ENCODE measurements around the gene AGMO.

AGMO gene

GRCh38 chr7:15389073-15389472 lies 172.7 kb downstream of the AGMO start:
- H3K79me1 ChIP-seq (ENCODE audit: low read depth, low read length) = no peaks in the 10 kb centered on the region
- H2BK5ac ChIP-seq (ENCODE audit: low read length) = no peak overlapping the region
- no peaks in the 10 kb centered on the region for H3K36me3 ChIP-seq (replicated peaks in 1 of 2; ENCODE audit: control insufficient read depth in 2 of 2, insufficient read depth in 2 of 2, low read length in 2 of 2)
- no peak overlapping the region for H4K8ac ChIP-seq (ENCODE audit: low read depth, low read length)
- H3K4me3 ChIP-seq (ENCODE audit: low read length in 2 of 2) = no peak overlapping the region
- H2BK15ac ChIP-seq (ENCODE audit: low read length) = no peak overlapping the region
- no peak overlapping the region for H3K9ac ChIP-seq (ENCODE audit: low read depth, low read length, poor library complexity)
- no peak overlapping the region for H4K91ac ChIP-seq (ENCODE audit: low read depth, low read length, poor library complexity)
- H3K4ac ChIP-seq (ENCODE audit: low read length) = no peak overlapping the region
- no peak overlapping the region for H3K4me2 ChIP-seq (ENCODE audit: insufficient read depth, low read length, poor library complexity, severe bottlenecking)
- no peak overlapping the region for H2BK12ac ChIP-seq (ENCODE audit: low read length)
- H3K14ac ChIP-seq (ENCODE audit: low read length) = no peak overlapping the region
- H3K9me3 ChIP-seq (replicated peaks in 1 of 2; ENCODE audit: control insufficient read depth in 2 of 2, insufficient read depth in 1 of 2, low read depth in 1 of 2, low read length in 2 of 2) = no peaks in the 10 kb centered on the region
- no peak overlapping the region for H3K27ac ChIP-seq (replicated peaks; ENCODE audit: low read length)
- no peaks in the 10 kb centered on the region for H3K27me3 ChIP-seq (ENCODE audit: control insufficient read depth in 3 of 3, insufficient read depth in 3 of 3, low read depth in 1 of 3, low read length in 3 of 3)
- H3K23ac ChIP-seq (ENCODE audit: low read depth, low read length, poor library complexity) = no peak overlapping the region
- no peak overlapping the region for H2AK5ac ChIP-seq (ENCODE audit: low read depth, low read length)
- WGBS, 2 donors (ENCODE audit: extremely low coverage in 2 of 2, insufficient read length in 2 of 2, insufficient replicate concordance in 1 of 2) = no CpG with 5 or more reads among the region's 1 CpG
- no peak overlapping the region for H2BK120ac ChIP-seq (ENCODE audit: low read depth, low read length)
- no peaks in the 10 kb centered on the region for H3K4me1 ChIP-seq (ENCODE audit: control insufficient read depth in 2 of 2, insufficient read depth in 1 of 2, low read depth in 1 of 2, low read length in 2 of 2)
- H3K18ac ChIP-seq (ENCODE audit: low read length) = no peak overlapping the region
- DNase-seq (ENCODE audit: low spot score) = no peak
- no peak overlapping the region for H2AFZ ChIP-seq (ENCODE audit: low read length)

GRCh38 chr7:15378494-15379145 lies 183.2 kb downstream of the AGMO start:
- Histone ChIP-seq H4K8ac (ENCODE audit: low read depth, low read length) (no peak overlapping the region), H2BK120ac (ENCODE audit: low read depth, low read length) (no peak overlapping the region), H3K27me3 (ENCODE audit: control insufficient read depth in 3 of 3, insufficient read depth in 3 of 3, low read depth in 1 of 3, low read length in 3 of 3) (no peaks in the 10 kb centered on the region), H3K18ac (ENCODE audit: low read length) (no peak overlapping the region), H2AK5ac (ENCODE audit: low read depth, low read length) (no peak overlapping the region), H3K79me1 (ENCODE audit: low read depth, low read length) (no peaks in the 10 kb centered on the region), H3K27ac (replicated peaks; ENCODE audit: low read length) (no peak overlapping the region), H2BK12ac (ENCODE audit: low read length) (no peak overlapping the region), H3K14ac (ENCODE audit: low read length) (no peak overlapping the region), H3K4me2 (ENCODE audit: insufficient read depth, low read length, poor library complexity, severe bottlenecking) (no peak overlapping the region), H3K4ac (ENCODE audit: low read length) (no peak overlapping the region), H2BK15ac (ENCODE audit: low read length) (no peak overlapping the region), H3K9ac (ENCODE audit: low read depth, low read length, poor library complexity) (no peak overlapping the region), H3K23ac (ENCODE audit: low read depth, low read length, poor library complexity) (no peak overlapping the region), H3K9me3 (replicated peaks in 1 of 2; ENCODE audit: control insufficient read depth in 2 of 2, insufficient read depth in 1 of 2, low read depth in 1 of 2, low read length in 2 of 2) (no peaks in the 10 kb centered on the region), H4K91ac (ENCODE audit: low read depth, low read length, poor library complexity) (no peak overlapping the region), H2AFZ (ENCODE audit: low read length) (no peak overlapping the region), H2BK5ac (ENCODE audit: low read length) (no peak overlapping the region), H3K4me3 (ENCODE audit: low read length in 2 of 2) (no peak overlapping the region), H3K4me1 (ENCODE audit: control insufficient read depth in 2 of 2, insufficient read depth in 1 of 2, low read depth in 1 of 2, low read length in 2 of 2) (no peaks in the 10 kb centered on the region), H3K36me3 (replicated peaks in 1 of 2; ENCODE audit: control insufficient read depth in 2 of 2, insufficient read depth in 2 of 2, low read length in 2 of 2) (no peaks in the 10 kb centered on the region)
- WGBS, 2 donors (ENCODE audit: extremely low coverage in 2 of 2, insufficient read length in 2 of 2, insufficient replicate concordance in 1 of 2) = 80% methylated on average over 1 of the region's 2 CpGs; no CpG with 5 or more reads in 1 of the 2 donors
- DNase-seq (ENCODE audit: low spot score) = no peak

DNA sequence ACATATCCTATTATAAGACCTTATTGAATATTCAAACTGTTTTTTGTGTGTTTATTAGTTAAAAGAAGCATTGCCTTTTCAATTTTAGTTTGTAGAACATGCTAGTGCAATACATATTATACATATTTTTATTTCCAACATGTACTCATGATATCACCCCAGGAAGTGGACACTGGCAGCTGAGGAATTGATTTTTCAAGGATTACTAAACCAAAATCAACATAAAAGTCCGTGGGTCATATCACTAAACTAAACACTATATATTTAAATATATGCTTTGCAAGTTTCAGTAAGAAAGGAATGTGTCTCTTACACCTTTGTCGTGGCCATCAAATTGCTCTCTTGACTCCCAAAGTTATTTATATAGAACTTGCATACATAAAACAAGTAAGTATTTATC lies 185.2 kb downstream of the AGMO start:
- H4K91ac ChIP-seq (ENCODE audit: low read depth, low read length, poor library complexity) = no peak overlapping the region
- H2AFZ ChIP-seq (ENCODE audit: low read length) = no peak overlapping the region
- H3K9me3 ChIP-seq (replicated peaks in 1 of 2; ENCODE audit: control insufficient read depth in 2 of 2, insufficient read depth in 1 of 2, low read depth in 1 of 2, low read length in 2 of 2) = no peaks in the 10 kb centered on the region
- no peak overlapping the region for H3K4me2 ChIP-seq (ENCODE audit: insufficient read depth, low read length, poor library complexity, severe bottlenecking)
- no peaks in the 10 kb centered on the region for H3K27me3 ChIP-seq (ENCODE audit: control insufficient read depth in 3 of 3, insufficient read depth in 3 of 3, low read depth in 1 of 3, low read length in 3 of 3)
- H3K4ac ChIP-seq (ENCODE audit: low read length) = no peak overlapping the region
- H2AK5ac ChIP-seq (ENCODE audit: low read depth, low read length) = no peak overlapping the region
- H3K14ac ChIP-seq (ENCODE audit: low read length) = no peak overlapping the region
- H2BK12ac ChIP-seq (ENCODE audit: low read length) = no peak overlapping the region
- DNase-seq (ENCODE audit: low spot score) = no peak
- H2BK5ac ChIP-seq (ENCODE audit: low read length) = no peak overlapping the region
- H3K23ac ChIP-seq (ENCODE audit: low read depth, low read length, poor library complexity) = no peak overlapping the region
- no CpG with 5 or more reads among the region's 2 CpGs for WGBS, 2 donors (ENCODE audit: extremely low coverage in 2 of 2, insufficient read length in 2 of 2, insufficient replicate concordance in 1 of 2)
- H3K4me1 ChIP-seq (ENCODE audit: control insufficient read depth in 2 of 2, insufficient read depth in 1 of 2, low read depth in 1 of 2, low read length in 2 of 2) = no peaks in the 10 kb centered on the region
- H2BK120ac ChIP-seq (ENCODE audit: low read depth, low read length) = no peak overlapping the region
- H3K18ac ChIP-seq (ENCODE audit: low read length) = no peak overlapping the region
- H3K79me1 ChIP-seq (ENCODE audit: low read depth, low read length) = no peaks in the 10 kb centered on the region
- no peak overlapping the region for H3K4me3 ChIP-seq (ENCODE audit: low read length in 2 of 2)
- no peak overlapping the region for H3K27ac ChIP-seq (replicated peaks; ENCODE audit: low read length)
- H3K36me3 ChIP-seq (replicated peaks in 1 of 2; ENCODE audit: control insufficient read depth in 2 of 2, insufficient read depth in 2 of 2, low read length in 2 of 2) = no peaks in the 10 kb centered on the region
- H3K9ac ChIP-seq (ENCODE audit: low read depth, low read length, poor library complexity) = no peak overlapping the region
- H4K8ac ChIP-seq (ENCODE audit: low read depth, low read length) = no peak overlapping the region
- H2BK15ac ChIP-seq (ENCODE audit: low read length) = no peak overlapping the region

- Histone ChIP-seq H3K27ac (replicated peaks; ENCODE audit: low read length) (no peak overlapping the region), H3K14ac (ENCODE audit: low read length) (no peak overlapping the region), H3K36me3 (replicated peaks in 1 of 2; ENCODE audit: control insufficient read depth in 2 of 2, insufficient read depth in 2 of 2, low read length in 2 of 2) (no peaks in the 10 kb centered on the region), H4K8ac (ENCODE audit: low read depth, low read length) (no peak overlapping the region), H4K91ac (ENCODE audit: low read depth, low read length, poor library complexity) (no peak overlapping the region), H3K23ac (ENCODE audit: low read depth, low read length, poor library complexity) (no peak overlapping the region), H2AFZ (ENCODE audit: low read length) (no peak overlapping the region), H3K4me1 (ENCODE audit: control insufficient read depth in 2 of 2, insufficient read depth in 1 of 2, low read depth in 1 of 2, low read length in 2 of 2) (no peaks in the 10 kb centered on the region), H2BK15ac (ENCODE audit: low read length) (no peak overlapping the region), H3K79me1 (ENCODE audit: low read depth, low read length) (no peaks in the 10 kb centered on the region), H3K4me3 (ENCODE audit: low read length in 2 of 2) (no peak overlapping the region), H3K27me3 (ENCODE audit: control insufficient read depth in 3 of 3, insufficient read depth in 3 of 3, low read depth in 1 of 3, low read length in 3 of 3) (no peaks in the 10 kb centered on the region), H2BK120ac (ENCODE audit: low read depth, low read length) (no peak overlapping the region), H3K18ac (ENCODE audit: low read length) (no peak overlapping the region), H2BK12ac (ENCODE audit: low read length) (no peak overlapping the region), H3K9me3 (replicated peaks in 1 of 2; ENCODE audit: control insufficient read depth in 2 of 2, insufficient read depth in 1 of 2, low read depth in 1 of 2, low read length in 2 of 2) (no peaks in the 10 kb centered on the region), H2BK5ac (ENCODE audit: low read length) (no peak overlapping the region), H3K4ac (ENCODE audit: low read length) (no peak overlapping the region), H2AK5ac (ENCODE audit: low read depth, low read length) (no peak overlapping the region), H3K9ac (ENCODE audit: low read depth, low read length, poor library complexity) (no peak overlapping the region), H3K4me2 (ENCODE audit: insufficient read depth, low read length, poor library complexity, severe bottlenecking) (no peak overlapping the region)
- no peak for DNase-seq (ENCODE audit: low spot score)
- no CpG with 5 or more reads among the region's 1 CpG for WGBS, 2 donors (ENCODE audit: extremely low coverage in 2 of 2, insufficient read length in 2 of 2, insufficient replicate concordance in 1 of 2)
Observed at GRCh38 chr7:15370441-15370840, 191.4 kb downstream of the AGMO start.
